ENCODE data around the gene LRRC8B.

The LRRC8B gene

DNA sequence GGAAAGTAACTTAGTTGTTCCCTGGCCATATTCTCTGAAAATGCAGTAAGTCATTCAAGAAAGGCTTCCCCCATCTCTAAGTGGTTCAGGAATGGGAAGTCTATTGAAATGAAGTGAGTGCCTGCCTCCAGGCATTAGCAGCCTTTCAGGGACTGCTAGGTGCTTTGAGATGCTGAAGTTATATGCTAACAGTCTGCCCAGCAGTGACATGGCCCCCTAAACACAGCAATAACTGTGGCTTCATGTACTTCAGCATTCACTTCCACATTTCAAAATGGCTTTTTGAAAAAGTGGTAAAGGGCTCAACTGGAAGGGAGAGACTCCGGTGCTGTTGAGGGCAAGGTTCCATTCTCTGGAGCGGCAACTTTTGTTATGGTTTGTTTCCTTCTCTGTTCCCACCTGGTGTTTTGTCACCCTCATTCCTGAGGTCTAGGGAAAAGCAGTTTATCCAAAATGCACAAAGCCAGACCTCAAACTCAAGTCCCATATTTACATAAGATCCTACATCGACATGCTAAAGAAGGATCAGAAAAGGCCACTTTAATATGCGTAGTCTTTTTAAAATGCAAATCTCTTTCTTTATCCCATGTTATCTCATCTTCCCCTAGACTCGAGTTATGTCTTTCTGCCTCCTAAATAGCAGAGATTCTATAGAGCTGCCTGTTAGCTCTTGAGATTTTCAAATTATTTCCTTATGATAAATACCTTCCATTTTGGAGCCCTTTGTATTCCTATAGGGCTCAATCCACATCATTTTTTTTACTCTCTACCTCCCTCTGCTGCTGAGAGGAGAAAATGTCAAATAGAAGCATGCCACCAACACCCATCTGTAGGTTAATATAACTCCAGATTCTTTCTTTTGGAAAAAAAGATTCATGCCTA is 74.1 kb downstream of the LRRC8B start:
- Histone ChIP-seq H3K9me3 (ENCODE audit: control insufficient read depth, insufficient read depth, low read length) (no peaks in the 10 kb centered on the region), H3K36me3 (ENCODE audit: control insufficient read depth, insufficient read depth, low read length) (no peaks in the 10 kb centered on the region), H3K27me3 (ENCODE audit: control insufficient read depth, insufficient read depth, low read length) (no peaks in the 10 kb centered on the region; the same call in 1 of the 2 replicates), H3K4me1 (ENCODE audit: control insufficient read depth, insufficient read depth, low read length) (peaks cover 5% of the 10 kb centered on the region; the same call in 1 of the 2 replicates), H3K27ac (ENCODE audit: low read length) (no peak overlapping the region), H3K4me3 (ENCODE audit: low read length) (no peak overlapping the region)
- no peak for DNase-seq (ENCODE audit: low read depth, low spot score)
- WGBS (ENCODE audit: insufficient coverage, insufficient read length) = no CpG with 5 or more reads among the region's 5 CpGs

DNA sequence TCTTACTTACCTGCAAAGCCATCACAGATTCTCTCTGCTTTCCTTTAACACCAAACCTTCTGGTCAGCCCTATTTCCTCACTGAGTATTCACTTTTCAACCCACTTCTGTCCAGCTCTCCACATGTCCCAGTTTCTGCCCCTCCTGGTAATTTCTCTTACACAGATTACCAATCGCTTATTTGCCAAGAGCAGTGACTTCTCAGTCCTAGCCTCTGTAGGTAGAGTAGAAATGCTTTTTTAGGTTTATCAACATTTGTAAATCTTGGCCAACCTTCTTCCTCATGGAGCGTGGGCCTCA is 74.7 kb downstream of the LRRC8B start:
- Histone ChIP-seq H3K4me1 (ENCODE audit: control insufficient read depth, insufficient read depth, low read length) (peaks cover 5% of the 10 kb centered on the region; the same call in 1 of the 2 replicates), H3K27ac (ENCODE audit: low read length) (no peak overlapping the region), H3K27me3 (ENCODE audit: control insufficient read depth, insufficient read depth, low read length) (no peaks in the 10 kb centered on the region; the same call in 1 of the 2 replicates), H3K9me3 (ENCODE audit: control insufficient read depth, insufficient read depth, low read length) (no peaks in the 10 kb centered on the region), H3K4me3 (ENCODE audit: low read length) (no peak overlapping the region), H3K36me3 (ENCODE audit: control insufficient read depth, insufficient read depth, low read length) (no peaks in the 10 kb centered on the region)
- no CpG with 5 or more reads among the region's 2 CpGs for WGBS (ENCODE audit: insufficient coverage, insufficient read length)
- DNase-seq (ENCODE audit: low read depth, low spot score) = no peak

DNA sequence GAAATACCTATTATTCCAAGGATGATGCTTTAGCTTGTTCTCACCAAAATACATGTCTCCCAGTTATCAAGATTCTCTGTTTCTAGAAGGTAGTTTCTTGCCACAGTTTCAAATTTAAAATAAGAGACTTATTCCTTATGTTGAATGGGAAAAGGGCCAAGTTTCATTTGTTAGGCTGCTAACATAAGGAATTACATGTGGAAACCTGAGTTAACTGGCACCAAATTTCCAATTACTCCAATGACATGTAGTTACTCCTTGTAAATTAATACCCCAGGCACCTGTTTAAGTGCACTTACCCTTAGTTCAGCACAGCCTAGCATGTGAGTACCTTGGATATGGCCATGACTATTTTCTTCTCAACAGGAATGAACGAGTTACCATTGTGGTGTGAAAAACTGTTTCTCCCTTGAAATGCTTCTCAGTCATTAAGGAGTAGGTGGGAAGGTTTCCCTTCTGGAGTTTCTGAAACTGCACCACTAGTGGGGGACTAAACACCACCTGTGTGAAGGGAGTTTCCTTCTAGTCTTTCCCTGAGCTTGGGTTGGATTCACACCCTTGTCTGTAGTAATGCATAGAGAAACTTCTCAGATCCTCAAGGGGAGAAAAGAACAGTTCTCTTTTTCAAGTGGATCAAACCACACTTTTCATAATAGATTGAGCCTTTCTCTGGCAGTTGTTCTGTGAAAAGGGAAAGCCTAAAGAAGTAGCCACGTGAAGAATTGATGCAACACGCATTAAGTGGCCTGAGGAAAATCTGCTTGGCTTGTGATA is 76.0 kb downstream of the LRRC8B start:
- H3K4me1 ChIP-seq (ENCODE audit: control insufficient read depth, insufficient read depth, low read length) = peaks cover 5% of the 10 kb centered on the region; the same call in 1 of the 2 replicates
- no peak overlapping the region for H3K4me3 ChIP-seq (ENCODE audit: low read length)
- no peaks in the 10 kb centered on the region; the same call in 1 of the 2 replicates for H3K27me3 ChIP-seq (ENCODE audit: control insufficient read depth, insufficient read depth, low read length)
- H3K9me3 ChIP-seq (ENCODE audit: control insufficient read depth, insufficient read depth, low read length) = no peaks in the 10 kb centered on the region
- no peak for DNase-seq (ENCODE audit: low read depth, low spot score)
- H3K27ac ChIP-seq (ENCODE audit: low read length) = no peak overlapping the region
- WGBS (ENCODE audit: insufficient coverage, insufficient read length) = no CpG with 5 or more reads among the region's 3 CpGs
- H3K36me3 ChIP-seq (ENCODE audit: control insufficient read depth, insufficient read depth, low read length) = no peaks in the 10 kb centered on the region

DNA sequence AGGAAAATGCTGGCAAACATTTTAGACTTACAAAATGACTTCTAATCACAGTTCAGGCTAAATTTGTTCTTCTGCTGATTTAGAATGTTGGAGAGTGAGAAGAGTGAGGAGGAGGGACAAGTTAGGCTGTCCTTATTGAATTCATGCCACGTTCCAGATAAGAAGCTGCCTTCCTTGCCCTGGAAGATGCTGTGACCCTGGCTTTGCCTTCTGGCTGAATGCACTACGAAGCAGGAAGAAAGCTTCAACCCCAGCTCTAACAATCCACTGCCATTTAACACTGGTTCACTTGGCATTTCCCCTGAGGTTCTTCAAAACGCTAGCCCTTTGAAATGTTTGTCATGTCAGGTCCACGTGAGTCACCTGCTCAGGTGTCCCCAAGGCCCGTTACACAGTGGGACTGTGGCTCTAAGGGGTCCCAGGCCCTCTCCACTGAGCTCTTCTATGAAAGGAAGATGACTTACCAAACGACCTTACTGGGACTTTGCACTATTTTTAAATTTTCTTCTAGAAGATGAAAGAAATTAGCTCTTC is 78.3 kb downstream of the LRRC8B start:
- no CpG with 5 or more reads among the region's 6 CpGs for WGBS (ENCODE audit: insufficient coverage, insufficient read length)
- Histone ChIP-seq H3K27ac (ENCODE audit: low read length) (no peak overlapping the region), H3K4me1 (ENCODE audit: control insufficient read depth, insufficient read depth, low read length) (peaks cover 5% of the 10 kb centered on the region; the same call in 1 of the 2 replicates), H3K4me3 (ENCODE audit: low read length) (no peak overlapping the region), H3K9me3 (ENCODE audit: control insufficient read depth, insufficient read depth, low read length) (no peaks in the 10 kb centered on the region), H3K36me3 (ENCODE audit: control insufficient read depth, insufficient read depth, low read length) (no peaks in the 10 kb centered on the region), H3K27me3 (ENCODE audit: control insufficient read depth, insufficient read depth, low read length) (no peaks in the 10 kb centered on the region; the same call in 1 of the 2 replicates)
- no peak for DNase-seq (ENCODE audit: low read depth, low spot score)

DNA sequence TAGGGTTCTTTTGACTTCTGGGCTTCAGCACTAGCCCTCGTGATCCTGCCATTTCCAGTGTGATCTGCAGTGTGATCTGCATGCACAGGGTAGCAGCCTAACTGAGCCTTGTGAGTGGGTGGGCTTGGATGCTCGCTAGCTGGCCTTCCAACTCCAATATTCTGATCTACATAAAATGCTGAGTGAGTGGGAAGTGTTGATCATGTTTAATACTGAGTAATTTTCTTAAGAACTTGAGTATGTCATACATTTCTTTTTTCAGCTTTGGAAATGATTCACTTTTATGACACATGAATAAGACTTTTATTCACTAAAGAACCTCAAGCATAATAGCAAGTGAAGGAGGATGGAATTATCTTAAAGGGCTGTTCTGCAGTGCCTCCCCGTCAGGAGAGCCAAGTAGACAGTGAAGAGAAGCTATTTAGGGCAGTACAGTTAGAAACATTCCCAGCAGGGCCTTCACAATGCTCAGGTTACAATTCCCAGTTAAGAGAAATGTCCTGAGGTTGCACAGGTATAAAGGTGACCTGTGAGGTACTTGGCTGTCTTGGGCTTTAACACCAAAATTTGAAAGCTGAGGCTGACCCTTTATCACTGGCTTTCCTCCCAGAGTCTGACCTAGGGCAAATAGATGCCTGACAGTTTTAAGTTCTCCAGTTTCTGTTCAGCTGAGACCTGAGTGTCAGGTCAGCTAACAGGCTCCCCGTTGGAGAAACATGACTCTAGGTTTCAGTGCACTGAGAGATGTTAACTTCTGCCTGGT is 79.2 kb downstream of the LRRC8B start:
- no CpG with 5 or more reads among the region's 4 CpGs for WGBS (ENCODE audit: insufficient coverage, insufficient read length)
- Histone ChIP-seq H3K9me3 (ENCODE audit: control insufficient read depth, insufficient read depth, low read length) (no peaks in the 10 kb centered on the region), H3K27me3 (ENCODE audit: control insufficient read depth, insufficient read depth, low read length) (no peaks in the 10 kb centered on the region), H3K4me1 (ENCODE audit: control insufficient read depth, insufficient read depth, low read length) (peaks cover 3% of the 10 kb centered on the region; the same call in 1 of the 2 replicates), H3K4me3 (ENCODE audit: low read length) (no peak overlapping the region), H3K36me3 (ENCODE audit: control insufficient read depth, insufficient read depth, low read length) (no peaks in the 10 kb centered on the region), H3K27ac (ENCODE audit: low read length) (no peak overlapping the region)
- no peak for DNase-seq (ENCODE audit: low read depth, low spot score)

DNA sequence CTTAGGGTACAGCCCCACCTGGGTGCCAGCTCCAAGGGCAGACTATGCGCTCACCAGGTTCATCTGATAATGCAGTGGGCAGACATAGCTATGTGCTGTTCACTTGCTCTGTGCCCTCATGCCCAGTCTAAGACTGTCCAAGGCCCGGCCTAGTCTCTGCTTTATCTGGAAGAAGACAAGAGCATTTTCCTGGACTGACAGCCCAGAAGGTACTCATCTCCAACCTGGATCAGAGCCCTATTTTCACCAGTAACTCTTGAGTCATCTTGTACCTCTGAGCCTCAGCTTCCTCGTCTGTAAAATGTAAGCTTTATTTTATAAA is 79.7 kb downstream of the LRRC8B start:
- H3K9me3 ChIP-seq (ENCODE audit: control insufficient read depth, insufficient read depth, low read length) = no peaks in the 10 kb centered on the region
- H3K36me3 ChIP-seq (ENCODE audit: control insufficient read depth, insufficient read depth, low read length) = no peaks in the 10 kb centered on the region
- DNase-seq (ENCODE audit: low read depth, low spot score) = no peak
- H3K4me1 ChIP-seq (ENCODE audit: control insufficient read depth, insufficient read depth, low read length) = 0 out of 2 replicates have a peak, but pooled peaks cover 3% of the 10 kb centered on the region
- no CpG with 5 or more reads among the region's 3 CpGs for WGBS (ENCODE audit: insufficient coverage, insufficient read length)
- no peaks in the 10 kb centered on the region for H3K27me3 ChIP-seq (ENCODE audit: control insufficient read depth, insufficient read depth, low read length)
- H3K27ac ChIP-seq (ENCODE audit: low read length) = no peak overlapping the region
- no peak overlapping the region for H3K4me3 ChIP-seq (ENCODE audit: low read length)

DNA sequence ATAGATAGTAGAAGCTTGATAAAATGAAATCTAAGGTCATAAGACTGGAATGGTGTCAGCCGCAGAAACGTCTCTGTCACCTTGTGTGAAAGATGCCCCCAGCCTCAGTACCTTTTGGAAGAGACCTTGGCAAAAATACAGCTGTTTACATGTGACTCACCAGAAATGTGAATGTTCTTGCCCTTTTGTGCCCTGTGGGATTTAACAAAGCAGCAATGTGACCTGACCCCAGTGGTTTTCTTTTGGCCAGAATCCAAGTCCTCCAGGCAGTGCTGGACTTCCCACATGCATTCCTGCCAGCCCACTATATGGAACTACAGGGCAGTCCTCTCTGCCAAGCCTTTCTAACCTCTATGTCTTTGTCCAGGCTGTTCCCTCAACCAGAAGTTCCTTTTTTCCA is 81.1 kb downstream of the LRRC8B start:
- Histone ChIP-seq H3K9me3 (ENCODE audit: control insufficient read depth, insufficient read depth, low read length) (no peaks in the 10 kb centered on the region), H3K27me3 (ENCODE audit: control insufficient read depth, insufficient read depth, low read length) (no peaks in the 10 kb centered on the region), H3K4me1 (ENCODE audit: control insufficient read depth, insufficient read depth, low read length) (no peaks in the 10 kb centered on the region), H3K36me3 (ENCODE audit: control insufficient read depth, insufficient read depth, low read length) (no peaks in the 10 kb centered on the region), H3K4me3 (ENCODE audit: low read length) (no peak overlapping the region), H3K27ac (ENCODE audit: low read length) (no peak overlapping the region)
- no CpG with 5 or more reads among the region's 2 CpGs for WGBS (ENCODE audit: insufficient coverage, insufficient read length)
- DNase-seq (ENCODE audit: low read depth, low spot score) = no peak

DNA sequence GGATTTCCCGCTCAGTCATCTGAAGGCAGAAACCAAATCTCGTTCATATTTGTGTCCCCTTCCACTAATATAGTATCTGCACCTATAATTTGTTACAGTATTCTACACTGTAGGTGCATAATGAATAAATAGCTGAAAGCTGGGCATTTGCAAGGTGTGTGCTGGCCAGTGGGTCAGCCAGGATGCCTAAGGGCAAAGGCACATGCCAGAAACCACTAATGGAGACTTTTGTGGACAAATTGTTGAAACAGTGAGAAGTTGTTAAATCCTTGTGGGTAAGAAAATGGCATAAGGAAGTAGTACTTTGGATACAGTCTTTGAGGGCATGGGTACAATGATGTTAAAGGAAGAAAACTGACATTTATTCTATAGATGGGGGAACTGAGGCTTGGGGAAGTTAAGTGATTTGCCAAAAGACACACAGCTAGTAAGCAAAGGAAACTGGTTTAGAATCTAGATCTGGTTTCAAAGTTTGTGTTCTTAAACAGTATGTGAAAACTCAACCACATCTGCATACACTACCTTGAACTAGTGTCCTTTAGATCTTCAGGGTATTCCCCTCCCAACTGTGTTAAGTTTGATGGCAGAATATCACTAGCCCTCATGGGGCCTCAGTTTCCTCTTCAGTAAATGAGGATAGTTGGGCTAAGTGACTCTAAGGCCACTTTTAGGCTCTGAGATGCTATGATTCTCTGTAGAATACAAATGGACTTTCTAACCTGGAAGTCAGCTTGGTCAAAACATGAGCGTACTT is 81.8 kb downstream of the LRRC8B start:
- Histone ChIP-seq H3K27me3 (ENCODE audit: control insufficient read depth, insufficient read depth, low read length) (no peaks in the 10 kb centered on the region), H3K4me3 (ENCODE audit: low read length) (no peak overlapping the region), H3K9me3 (ENCODE audit: control insufficient read depth, insufficient read depth, low read length) (no peaks in the 10 kb centered on the region), H3K4me1 (ENCODE audit: control insufficient read depth, insufficient read depth, low read length) (no peaks in the 10 kb centered on the region), H3K36me3 (ENCODE audit: control insufficient read depth, insufficient read depth, low read length) (no peaks in the 10 kb centered on the region), H3K27ac (ENCODE audit: low read length) (no peak overlapping the region)
- WGBS (ENCODE audit: insufficient coverage, insufficient read length) = no CpG with 5 or more reads among the region's 3 CpGs
- DNase-seq (ENCODE audit: low read depth, low spot score) = no peak

DNA sequence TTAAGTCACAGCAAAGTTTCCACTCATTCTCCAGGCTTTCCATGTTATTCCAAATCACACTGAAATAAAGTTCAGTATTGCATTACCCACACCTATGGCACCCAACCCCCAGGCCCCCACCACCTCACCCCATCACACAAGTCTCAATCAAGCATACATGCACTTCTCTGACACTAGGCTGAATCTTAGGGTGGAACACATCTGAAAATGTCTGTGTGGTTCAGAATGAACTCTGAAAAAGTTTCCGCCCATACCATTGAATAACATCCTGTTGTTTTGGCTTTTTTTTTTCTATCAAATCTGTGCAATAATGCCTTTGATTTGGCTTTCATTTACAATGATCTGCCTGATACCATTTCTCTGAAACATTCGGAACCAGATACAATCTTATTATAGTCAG is 82.5 kb downstream of the LRRC8B start:
- Histone ChIP-seq H3K27me3 (ENCODE audit: control insufficient read depth, insufficient read depth, low read length) (no peaks in the 10 kb centered on the region), H3K4me3 (ENCODE audit: low read length) (no peak overlapping the region), H3K27ac (ENCODE audit: low read length) (no peak overlapping the region), H3K4me1 (ENCODE audit: control insufficient read depth, insufficient read depth, low read length) (no peaks in the 10 kb centered on the region), H3K36me3 (ENCODE audit: control insufficient read depth, insufficient read depth, low read length) (no peaks in the 10 kb centered on the region), H3K9me3 (ENCODE audit: control insufficient read depth, insufficient read depth, low read length) (no peaks in the 10 kb centered on the region)
- DNase-seq (ENCODE audit: low read depth, low spot score) = no peak
- no CpG with 5 or more reads among the region's 2 CpGs for WGBS (ENCODE audit: insufficient coverage, insufficient read length)
